ENCODE data around the gene ATL2.

- TF ChIP-seq, protein P1, sequence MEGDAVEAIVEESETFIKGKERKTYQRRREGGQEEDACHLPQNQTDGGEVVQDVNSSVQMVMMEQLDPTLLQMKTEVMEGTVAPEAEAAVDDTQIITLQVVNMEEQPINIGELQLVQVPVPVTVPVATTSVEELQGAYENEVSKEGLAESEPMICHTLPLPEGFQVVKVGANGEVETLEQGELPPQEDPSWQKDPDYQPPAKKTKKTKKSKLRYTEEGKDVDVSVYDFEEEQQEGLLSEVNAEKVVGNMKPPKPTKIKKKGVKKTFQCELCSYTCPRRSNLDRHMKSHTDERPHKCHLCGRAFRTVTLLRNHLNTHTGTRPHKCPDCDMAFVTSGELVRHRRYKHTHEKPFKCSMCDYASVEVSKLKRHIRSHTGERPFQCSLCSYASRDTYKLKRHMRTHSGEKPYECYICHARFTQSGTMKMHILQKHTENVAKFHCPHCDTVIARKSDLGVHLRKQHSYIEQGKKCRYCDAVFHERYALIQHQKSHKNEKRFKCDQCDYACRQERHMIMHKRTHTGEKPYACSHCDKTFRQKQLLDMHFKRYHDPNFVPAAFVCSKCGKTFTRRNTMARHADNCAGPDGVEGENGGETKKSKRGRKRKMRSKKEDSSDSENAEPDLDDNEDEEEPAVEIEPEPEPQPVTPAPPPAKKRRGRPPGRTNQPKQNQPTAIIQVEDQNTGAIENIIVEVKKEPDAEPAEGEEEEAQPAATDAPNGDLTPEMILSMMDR (IDR thresholded peaks at IDR 0.05), result peak; percentile 51 to 93 (median 91)
- TF ChIP-seq EP300 (IDR thresholded peaks at IDR 0.05), result no peak
- no peak for TF ChIP-seq POLR2A (IDR thresholded peaks at IDR 0.05)
These were observed 102.5 kb downstream of the ATL2 start for GRCh38 chr2:38274286-38275276.
